ENCODE data around the gene FUT9. TPM values are rescaled to one million over a fixed set of nuclear protein-coding genes. Genes with fewer than 3 reads are reported as not detected.

FUT9 gene
- total and polyA plus RNA-seq, 10 of the 15 experiments (the other 5 are each of a cell fraction or from before 2014, with no cell fraction given) = not detected

DNA sequence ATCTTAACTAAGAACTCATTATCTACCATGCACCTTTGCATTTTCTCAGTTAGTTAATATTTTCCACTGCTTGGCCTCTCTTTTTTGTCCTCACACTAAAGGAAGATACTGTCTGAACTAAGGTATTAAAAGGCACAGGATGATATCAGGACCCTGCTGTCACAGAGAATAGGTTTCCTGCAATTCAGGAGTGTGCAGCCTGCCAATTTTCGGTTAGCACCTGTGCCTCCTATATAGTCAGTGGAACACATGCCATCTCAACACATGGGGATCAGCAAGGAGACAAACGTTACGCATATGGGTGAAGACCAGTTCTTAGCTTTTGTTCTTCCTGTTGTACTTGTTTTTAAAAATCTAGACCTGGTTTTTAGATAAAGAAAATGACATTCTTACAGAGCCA is 71.0 kb downstream of the FUT9 start (continued):
- TF ChIP-seq, protein P1, sequence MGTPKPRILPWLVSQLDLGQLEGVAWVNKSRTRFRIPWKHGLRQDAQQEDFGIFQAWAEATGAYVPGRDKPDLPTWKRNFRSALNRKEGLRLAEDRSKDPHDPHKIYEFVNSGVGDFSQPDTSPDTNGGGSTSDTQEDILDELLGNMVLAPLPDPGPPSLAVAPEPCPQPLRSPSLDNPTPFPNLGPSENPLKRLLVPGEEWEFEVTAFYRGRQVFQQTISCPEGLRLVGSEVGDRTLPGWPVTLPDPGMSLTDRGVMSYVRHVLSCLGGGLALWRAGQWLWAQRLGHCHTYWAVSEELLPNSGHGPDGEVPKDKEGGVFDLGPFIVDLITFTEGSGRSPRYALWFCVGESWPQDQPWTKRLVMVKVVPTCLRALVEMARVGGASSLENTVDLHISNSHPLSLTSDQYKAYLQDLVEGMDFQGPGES (IDR thresholded peaks at IDR 0.05) = no peak
- TF ChIP-seq, protein P2, sequence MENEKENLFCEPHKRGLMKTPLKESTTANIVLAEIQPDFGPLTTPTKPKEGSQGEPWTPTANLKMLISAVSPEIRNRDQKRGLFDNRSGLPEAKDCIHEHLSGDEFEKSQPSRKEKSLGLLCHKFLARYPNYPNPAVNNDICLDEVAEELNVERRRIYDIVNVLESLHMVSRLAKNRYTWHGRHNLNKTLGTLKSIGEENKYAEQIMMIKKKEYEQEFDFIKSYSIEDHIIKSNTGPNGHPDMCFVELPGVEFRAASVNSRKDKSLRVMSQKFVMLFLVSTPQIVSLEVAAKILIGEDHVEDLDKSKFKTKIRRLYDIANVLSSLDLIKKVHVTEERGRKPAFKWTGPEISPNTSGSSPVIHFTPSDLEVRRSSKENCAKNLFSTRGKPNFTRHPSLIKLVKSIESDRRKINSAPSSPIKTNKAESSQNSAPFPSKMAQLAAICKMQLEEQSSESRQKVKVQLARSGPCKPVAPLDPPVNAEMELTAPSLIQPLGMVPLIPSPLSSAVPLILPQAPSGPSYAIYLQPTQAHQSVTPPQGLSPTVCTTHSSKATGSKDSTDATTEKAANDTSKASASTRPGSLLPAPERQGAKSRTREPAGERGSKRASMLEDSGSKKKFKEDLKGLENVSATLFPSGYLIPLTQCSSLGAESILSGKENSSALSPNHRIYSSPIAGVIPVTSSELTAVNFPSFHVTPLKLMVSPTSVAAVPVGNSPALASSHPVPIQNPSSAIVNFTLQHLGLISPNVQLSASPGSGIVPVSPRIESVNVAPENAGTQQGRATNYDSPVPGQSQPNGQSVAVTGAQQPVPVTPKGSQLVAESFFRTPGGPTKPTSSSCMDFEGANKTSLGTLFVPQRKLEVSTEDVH (IDR thresholded peaks at IDR 0.05; ENCODE audit: low read depth, partially characterized antibody) = no peak
- TF ChIP-seq, protein P3, sequence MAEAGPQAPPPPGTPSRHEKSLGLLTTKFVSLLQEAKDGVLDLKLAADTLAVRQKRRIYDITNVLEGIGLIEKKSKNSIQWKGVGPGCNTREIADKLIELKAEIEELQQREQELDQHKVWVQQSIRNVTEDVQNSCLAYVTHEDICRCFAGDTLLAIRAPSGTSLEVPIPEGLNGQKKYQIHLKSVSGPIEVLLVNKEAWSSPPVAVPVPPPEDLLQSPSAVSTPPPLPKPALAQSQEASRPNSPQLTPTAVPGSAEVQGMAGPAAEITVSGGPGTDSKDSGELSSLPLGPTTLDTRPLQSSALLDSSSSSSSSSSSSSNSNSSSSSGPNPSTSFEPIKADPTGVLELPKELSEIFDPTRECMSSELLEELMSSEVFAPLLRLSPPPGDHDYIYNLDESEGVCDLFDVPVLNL (IDR thresholded peaks at IDR 0.05; ENCODE audit: low read depth, low read length) = no peak
- TF ChIP-seq CEBPB (IDR thresholded peaks at IDR 0.05; ENCODE audit: borderline replicate concordance in 1 of 2, low read depth in 2 of 2, low read length in 2 of 2) (no peak), MYB (IDR thresholded peaks at IDR 0.05; ENCODE audit: borderline replicate concordance, low read depth, low read length) (no peak), RB1 (IDR thresholded peaks at IDR 0.05; ENCODE audit: borderline replicate concordance) (no peak)

DNA sequence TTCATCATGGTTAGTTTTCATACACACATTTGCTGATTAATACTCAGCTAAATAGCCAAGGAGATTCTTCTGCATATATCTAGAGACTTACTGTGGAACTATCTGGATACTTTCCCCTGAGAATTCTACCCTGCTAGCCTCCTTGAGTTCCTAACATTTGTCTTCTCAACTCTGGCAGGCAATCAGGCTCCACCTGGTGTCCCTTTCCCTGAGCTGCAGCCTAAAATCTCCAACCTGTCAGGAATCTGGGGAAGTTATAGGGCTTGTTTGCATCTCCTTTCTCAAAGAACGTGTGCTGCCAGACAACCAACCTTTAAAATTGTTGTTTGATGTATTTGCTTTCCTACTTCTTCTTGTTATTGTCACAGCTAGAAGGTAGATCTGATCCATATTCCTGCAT is 73.4 kb downstream of the FUT9 start:
- SMC1A ChIA-PET (ENCODE audit: uncharacterized antibody, unreplicated experiment) = no interaction called here
- Histone ChIP-seq H3K4me2 (ENCODE audit: control insufficient read depth, insufficient read depth) (no peak overlapping the region), H3K36me3 (ENCODE audit: control insufficient read depth in 2 of 2, insufficient read depth in 2 of 2, low read length in 1 of 2) (no peaks in the 10 kb centered on the region), H3K4me3 (no peak overlapping the region), H3K9ac (ENCODE audit: control insufficient read depth, insufficient read depth, low read length) (no peak overlapping the region), H3K4me1 (ENCODE audit: control insufficient read depth, insufficient read depth, low read length) (no peaks in the 10 kb centered on the region), H4K20me1 (ENCODE audit: control insufficient read depth, insufficient read depth) (no peaks in the 10 kb centered on the region), H3K27ac (ENCODE audit: control insufficient read depth, insufficient read depth) (no peak overlapping the region), H3K79me2 (ENCODE audit: control insufficient read depth, insufficient read depth, low read length) (no peaks in the 10 kb centered on the region), H3K9me3 (replicated peaks; ENCODE audit: control insufficient read depth, insufficient read depth, low read length) (no peaks in the 10 kb centered on the region), H3K27me3 (replicated peaks in 1 of 2; ENCODE audit: control insufficient read depth in 2 of 2, insufficient read depth in 2 of 2, low read length in 1 of 2) (no peaks in the 10 kb centered on the region), H2AFZ (ENCODE audit: control insufficient read depth, low read depth, low read length) (no peak overlapping the region)
- RAD21 ChIA-PET (ENCODE audit: unreplicated experiment) = no interaction called here
- BruUV-seq (replicated peaks) = no TSS peak
- intact Hi-C loops (cut with micrococcal nuclease; ENCODE audit: unreplicated experiment) = loop anchor here (10.0 kb wide), 1 partner anchor 654 kb away; no protein-coding TSS in a partner anchor
- WGBS (ENCODE audit: insufficient coverage, insufficient replicate concordance, low lambda C conversion rate, missing lambda C conversion rate) = 0% methylated on average over 1 of the region's 1 CpG
- TF ChIP-seq, protein P4, sequence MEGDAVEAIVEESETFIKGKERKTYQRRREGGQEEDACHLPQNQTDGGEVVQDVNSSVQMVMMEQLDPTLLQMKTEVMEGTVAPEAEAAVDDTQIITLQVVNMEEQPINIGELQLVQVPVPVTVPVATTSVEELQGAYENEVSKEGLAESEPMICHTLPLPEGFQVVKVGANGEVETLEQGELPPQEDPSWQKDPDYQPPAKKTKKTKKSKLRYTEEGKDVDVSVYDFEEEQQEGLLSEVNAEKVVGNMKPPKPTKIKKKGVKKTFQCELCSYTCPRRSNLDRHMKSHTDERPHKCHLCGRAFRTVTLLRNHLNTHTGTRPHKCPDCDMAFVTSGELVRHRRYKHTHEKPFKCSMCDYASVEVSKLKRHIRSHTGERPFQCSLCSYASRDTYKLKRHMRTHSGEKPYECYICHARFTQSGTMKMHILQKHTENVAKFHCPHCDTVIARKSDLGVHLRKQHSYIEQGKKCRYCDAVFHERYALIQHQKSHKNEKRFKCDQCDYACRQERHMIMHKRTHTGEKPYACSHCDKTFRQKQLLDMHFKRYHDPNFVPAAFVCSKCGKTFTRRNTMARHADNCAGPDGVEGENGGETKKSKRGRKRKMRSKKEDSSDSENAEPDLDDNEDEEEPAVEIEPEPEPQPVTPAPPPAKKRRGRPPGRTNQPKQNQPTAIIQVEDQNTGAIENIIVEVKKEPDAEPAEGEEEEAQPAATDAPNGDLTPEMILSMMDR (IDR thresholded peaks at IDR 0.05 in 2 of 3, conservative IDR thresholded peaks at IDR 0.05 in 1 of 3; ENCODE audit: control insufficient read depth in 2 of 3, extremely low read depth in 1 of 3, insufficient read depth in 1 of 3, low read depth in 3 of 3, low read length in 3 of 3) = peak; percentile 23 to 43 (median 28); a peak in 3 of 6 replicates
- TF ChIP-seq, protein P1 (IDR thresholded peaks at IDR 0.05) = no peak
- TF ChIP-seq RAD21 (IDR thresholded peaks at IDR 0.05; ENCODE audit: insufficient read depth, low read depth, low read length) (peak; percentile 25; the same call in 1 of the 2 replicates), SMC3 (IDR thresholded peaks at IDR 0.05; ENCODE audit: borderline replicate concordance, low read length) (peak; percentile 27; the same call in 1 of the 2 replicates)
- in situ Hi-C loops (cut with MboI) = no loop called here
- no peak for FAIRE-seq
- CTCF ChIA-PET = interaction anchor here (1.3 kb wide), 1 partner anchor 971 kb away, joined by 4 read pairs; no protein-coding TSS in a partner anchor
- DNase-seq (ENCODE audit: low read depth, low spot score) = no peak
- ATAC-seq = no peak
- POLR2A ChIA-PET = no interaction called here

Data from GM12878 (cell line).